Activated naive CD8-positive, alpha-beta T cell treated with anti-CD3 and anti-CD28 coated beads, Interleukin-2, amount 50 U/mL, for 16 hours (primary cell): Measurements from ENCODE around the gene YBX1.

Source experiments
- DNase-seq: peaks from one replicate; pipeline ENCODE4 v3.0.0-alpha.2; 2020; ENCODE audit warnings: low read depth, low spot score

Gene YBX1

DNA sequence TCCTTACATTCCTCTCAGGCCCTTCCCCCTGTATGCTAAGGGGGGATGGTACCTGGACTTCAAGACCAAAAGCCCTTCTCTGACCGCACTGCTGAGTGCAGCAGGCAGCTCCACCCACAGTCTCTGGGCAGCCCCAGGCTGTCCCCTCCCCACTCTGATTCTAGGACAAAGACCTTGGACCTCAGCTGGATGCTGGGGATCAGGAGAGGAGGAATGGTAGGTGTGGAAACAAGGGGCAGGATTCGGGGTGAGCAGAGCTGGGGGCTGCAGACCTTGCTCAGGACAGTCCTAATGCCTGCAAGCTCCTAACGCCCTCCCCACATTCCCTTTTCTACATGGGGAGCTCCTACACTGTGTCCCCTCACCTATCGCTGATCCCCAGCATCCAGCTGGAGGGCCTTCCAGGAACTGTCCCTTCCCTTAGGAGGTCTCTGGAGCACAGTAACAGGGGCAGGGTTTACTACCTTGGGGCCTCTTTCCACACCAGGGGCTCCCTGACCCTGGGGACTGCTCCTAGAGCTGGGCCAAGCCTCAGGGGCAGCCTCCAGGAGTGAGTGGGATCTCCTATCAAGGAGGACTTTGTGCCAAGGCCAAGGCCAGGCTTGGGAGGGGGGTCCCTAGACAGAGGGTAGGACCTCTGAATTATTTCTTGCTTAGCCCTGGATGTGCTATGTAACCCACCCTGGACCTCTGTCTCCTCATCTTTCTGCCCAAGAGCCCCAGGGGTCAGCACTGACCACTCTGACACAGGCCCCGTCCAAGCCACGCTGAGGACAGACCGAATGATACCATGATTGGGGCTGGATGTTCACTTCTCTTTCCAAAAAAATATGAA is 52.2 kb downstream of the YBX1 start:
- DNase-seq, result no peak

- no peak for DNase-seq
Measured at GRCh38 chr1:42735056-42735455, 52.8 kb downstream of the YBX1 start.

DNA sequence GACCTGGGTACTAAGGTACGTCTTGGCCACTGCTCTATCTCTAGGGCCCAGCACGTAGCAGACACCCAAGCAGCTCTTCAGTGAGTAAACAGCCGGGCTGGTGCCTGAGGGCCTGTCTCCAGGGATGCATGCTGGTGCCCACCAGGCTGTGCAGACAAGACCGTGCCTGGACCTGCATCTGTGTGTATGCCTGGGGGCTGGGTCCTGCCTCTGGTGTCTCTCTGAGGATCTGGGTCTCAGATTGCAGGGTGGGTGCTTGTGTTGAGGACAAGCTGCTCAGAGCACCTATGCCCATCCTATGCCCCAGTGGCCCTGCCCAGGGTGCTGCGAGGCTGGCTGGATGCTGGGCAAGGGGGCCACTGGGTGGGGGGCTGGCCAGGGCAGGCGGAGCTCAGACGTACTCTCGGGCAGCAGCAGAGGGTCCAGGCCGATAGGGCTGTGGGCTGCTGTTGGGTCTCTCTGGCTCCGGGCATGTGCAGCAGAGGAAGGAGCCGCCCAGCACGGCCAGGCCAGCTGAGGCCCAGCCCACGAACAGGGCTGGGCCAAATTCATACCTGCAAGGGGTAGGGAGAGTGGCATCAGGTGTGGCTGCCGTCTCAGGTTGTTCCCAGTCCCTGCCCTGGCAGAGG is 53.4 kb downstream of the YBX1 start:
- DNase-seq, result no peak

DNA sequence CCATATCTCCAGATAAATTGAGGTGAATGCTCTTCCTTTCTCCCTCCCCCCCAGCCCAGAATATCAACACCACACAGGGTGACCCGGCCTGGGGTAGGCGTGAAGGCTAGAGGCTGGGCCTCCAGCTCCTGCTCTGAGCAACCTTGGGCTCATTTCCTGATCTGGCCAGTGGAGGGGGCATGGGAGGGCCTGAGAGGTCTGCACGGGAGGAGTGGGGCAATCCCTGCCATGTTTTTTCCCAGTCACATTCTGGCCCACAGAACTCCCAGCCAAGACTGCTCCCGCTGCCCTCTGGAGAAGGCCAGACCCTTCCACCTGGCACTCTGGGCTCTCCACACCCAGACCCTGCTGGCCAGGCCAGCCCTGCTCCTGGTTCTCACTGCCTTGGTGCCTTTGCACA is 53.9 kb downstream of the YBX1 start:
- DNase-seq, result no peak

DNA sequence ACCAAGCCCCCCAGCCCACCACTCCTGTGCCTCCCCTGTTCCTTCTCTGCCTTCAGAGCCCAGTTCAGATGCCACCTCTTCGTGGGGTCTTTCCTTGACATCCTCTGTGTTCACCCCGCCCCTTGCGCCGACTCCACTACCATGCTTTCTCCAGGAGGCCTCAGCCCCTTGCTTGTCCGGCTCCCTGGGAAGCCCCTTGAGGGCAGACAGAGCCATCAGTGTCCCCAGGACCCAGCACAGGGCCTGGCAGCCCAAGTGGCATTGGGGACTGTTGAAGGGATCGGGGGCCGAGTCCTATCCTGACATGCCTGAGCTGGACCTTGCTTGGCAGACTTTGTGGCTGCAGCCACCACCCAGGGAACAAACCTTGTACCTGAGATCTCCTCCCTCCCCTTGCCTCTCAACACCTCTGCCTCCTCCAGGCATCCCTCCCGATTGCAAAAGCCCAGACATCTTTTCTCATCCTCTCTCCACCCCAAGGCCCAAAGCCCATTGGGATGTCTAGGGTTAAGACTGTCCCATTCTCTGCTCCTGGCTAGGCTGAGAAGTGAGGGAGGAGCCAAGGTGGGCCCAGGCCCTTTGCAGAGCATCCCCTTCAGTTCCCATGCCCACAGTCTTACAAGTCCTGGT is 54.5 kb downstream of the YBX1 start:
- no peak for DNase-seq

- DNase-seq, result no peak
Measured at GRCh38 chr1:42737257-42737656, 55.0 kb downstream of the YBX1 start.

DNA sequence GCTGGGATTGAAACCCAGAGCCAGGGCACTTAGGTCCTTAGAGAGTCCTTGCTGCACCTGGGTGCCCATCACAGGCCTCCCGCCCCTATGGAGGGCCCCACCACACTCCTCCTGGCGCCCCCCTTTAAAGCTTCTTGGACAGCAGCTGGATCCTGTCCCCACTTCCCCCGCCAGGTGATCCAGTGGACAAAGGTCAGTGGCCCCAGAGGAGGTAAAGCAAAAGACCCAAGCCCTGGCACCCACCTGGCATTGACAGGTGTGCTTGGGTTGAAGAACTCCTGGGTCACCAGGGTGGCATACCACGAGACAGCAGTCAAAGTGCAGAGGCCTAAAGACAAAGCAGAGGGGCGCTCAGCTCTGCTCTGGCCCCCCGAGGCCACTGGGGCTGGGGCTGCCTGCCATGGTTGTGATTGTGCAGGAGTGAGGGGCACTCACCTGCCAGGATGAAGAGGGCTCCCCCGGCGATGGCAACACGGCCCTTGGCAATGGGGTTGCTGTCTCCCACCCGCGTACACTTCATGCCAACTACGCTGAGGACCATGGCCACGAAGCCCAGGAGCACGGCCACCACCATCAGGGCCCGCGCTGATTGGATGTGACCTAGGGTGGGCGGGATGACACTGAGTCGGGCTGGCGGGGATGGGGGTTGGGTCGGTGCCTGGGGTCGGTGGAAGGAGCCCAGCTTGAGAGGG is 55.9 kb downstream of the YBX1 start:
- no peak for DNase-seq

- no peak for DNase-seq
Measured at GRCh38 chr1:42738678-42739226, 56.5 kb downstream of the YBX1 start.

DNA sequence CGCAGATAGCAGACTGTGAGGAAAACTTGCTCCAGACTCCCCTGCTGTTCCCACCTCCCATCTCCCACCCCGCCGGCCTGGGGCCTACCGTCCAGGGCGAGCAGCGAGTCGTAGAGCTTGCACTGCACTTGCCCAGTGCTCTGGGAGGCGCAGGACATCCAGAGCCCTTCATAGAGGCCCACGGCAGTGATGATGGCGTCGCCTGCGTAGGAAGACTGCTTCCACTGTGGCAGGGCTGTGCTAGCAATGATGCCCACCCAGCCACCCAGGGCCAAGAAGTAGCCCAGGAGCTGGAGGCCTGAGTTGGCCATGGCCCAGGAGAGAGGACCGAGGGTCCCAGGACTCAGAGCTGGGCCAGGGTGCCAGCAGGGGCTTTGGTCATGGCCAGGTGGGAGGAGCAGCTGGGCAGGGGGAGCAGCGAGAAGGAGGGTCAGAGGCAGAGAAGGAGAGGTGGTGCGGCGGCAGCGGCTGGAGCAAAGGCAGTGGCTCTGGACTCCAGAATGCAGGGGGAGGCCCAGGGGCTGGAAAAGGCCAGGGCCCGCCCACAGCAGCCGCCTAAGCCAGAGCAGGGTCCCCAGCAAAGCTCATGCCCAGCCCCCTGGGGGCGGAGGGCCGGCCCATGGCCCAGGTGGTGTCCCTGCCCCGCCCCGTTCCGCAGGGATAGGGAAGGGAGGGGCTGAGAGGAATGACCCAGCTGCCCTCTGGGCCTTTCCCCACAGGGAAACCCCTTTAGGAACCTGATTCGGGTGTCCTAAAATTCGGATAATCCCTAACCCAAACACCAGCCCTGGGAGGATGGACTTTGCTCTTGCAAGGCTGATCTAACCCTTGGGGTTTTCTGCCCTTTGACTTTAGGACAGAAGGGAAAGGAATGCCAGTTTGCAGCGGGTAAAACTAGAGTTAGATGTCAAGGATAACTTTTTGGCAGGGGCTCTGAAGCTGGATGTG is 57.8 kb downstream of the YBX1 start, which contains the start of gene CLDN19:
Gene CLDN19, minus strand, starts transcription at position 484 of the 948 bp plus-strand sequence. Its CDS starts 173 bp downstream, at position 311.
- DNase-seq, result no peak

GRCh38 chr1:42740851-42741580 is 58.8 kb downstream of the YBX1 start:
- no peak for DNase-seq

- no peak for DNase-seq
Measured at GRCh38 chr1:42741706-42742105, 59.5 kb downstream of the YBX1 start.

DNA sequence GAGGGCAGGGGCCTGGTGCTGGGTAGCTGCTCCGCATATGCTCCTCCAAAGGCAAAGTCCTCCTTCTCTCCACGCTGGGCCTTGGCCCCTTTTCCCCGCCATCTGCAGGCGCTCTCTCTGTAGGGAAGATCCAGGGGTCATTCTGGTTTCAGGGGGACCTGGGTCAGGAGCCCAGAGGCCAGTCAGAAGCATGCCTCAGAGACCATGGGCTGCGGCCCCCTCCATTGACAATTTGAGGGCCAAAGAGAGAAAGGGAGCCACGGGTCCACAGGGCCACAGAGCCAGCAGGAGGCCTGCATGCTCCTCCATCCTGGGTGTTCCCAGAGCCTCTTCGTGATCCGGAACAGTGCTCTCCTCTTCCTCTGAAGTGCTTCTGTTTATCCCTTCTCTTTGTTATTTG is 59.9 kb downstream of the YBX1 start:
- DNase-seq, result no peak

DNA sequence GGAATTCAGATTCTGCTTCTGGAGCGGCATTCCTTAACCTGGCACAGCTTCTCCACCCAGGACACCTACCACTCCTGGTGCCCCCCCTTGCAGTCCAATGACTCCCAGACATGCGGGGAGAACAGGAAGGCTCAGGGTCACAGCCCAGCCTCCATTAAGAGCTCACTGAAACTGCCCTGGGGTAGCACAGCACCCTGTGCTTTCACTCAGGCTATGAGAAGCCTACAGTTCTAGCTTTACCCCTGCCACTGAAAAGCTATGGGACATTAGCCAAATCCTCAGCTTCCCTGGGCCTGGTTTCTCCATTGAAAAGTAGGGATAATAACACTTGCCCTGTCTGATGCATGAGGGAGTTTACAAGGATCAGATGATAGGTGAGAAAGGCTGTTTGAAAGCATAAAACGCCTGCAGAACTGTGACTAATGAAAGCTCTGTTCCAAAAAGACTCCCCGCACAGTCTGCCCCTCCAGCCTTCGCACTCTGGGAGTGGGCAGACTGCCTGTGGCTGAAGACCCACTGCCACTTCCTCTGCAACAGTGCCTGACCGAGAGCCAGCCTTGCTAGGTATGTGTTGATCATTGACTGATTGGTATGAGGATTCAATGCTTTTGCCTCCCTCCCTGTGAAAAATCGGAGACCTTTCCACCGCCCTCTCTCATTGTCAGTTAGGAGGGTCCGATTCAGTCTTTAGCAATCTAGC is 60.5 kb downstream of the YBX1 start:
- no peak for DNase-seq

DNA sequence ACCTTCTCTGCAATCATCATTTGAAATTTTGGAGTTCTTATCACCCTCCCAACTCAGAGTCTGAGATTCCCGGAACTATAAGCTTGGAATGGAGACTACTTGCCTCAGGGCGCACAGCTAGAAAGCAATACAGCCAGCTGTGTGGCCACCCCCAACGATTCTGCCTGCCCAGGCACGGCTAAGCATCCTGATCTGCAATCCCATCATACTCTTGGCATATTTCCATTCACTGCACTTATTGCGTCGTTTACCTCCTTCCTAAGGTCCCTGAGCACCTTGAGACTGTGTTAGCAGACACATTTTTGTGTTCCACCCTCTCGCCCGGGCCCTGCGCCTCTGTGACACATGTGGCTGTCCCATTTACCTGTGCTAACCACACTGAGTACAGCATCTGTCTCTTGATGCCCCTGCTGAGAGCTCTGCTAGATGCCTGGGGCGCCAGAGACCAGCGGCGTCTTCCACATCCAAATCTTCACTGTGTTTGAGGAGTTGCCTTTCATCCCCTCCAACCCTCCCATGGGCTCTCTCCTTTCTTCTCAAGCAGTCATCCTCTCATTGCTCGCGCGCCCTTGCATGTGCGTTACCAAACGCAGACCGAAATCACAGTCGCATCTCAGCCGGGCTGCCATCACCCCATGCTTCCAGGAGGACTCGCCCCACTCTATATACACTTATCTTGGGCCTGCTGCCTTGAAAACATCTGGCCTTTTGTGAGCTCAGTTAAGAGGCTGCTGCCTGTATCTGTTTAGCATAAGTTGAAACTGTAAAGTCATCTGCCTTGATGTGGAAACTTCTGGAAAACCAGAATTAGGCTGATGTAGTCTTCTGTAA is 61.3 kb downstream of the YBX1 start:
- DNase-seq, result no peak

DNA sequence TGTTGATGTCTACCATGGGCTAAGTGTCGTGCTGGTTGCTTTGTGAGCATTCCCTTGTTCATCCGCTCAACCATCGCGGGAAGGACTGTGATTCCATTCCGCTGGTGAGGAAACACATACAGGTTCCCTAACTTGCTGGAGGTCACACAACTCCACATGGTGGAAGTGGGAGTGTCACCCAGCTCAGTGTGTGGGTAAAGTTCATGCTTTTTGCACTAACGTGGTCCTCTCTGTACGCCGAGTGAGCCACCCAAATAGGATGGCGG is 61.9 kb downstream of the YBX1 start:
- no peak for DNase-seq

- DNase-seq, result no peak
Measured at GRCh38 chr1:42745851-42746250, 63.6 kb downstream of the YBX1 start.

- no peak for DNase-seq
Measured at GRCh38 chr1:42746436-42747105, 64.4 kb downstream of the YBX1 start.

DNA sequence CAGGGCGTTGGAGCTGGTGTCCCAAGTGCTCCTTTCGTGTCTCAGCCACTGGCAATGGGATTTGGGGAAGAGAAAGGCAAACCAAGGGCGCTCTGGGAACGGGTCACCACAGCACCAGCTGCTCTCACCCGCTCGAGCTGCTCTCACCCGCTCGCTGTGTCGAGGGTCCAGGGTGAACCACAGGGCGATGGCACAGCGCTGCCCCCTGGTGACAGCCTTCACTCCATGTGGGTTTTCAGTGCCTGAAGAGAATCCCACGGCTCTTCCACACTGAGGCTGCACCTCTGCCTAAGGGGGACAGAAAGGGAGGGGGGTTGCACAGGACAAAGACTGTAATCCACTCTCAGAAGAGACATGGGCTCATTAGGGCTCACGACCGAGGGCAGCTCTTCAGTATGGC is 64.9 kb downstream of the YBX1 start:
- no peak for DNase-seq
